GM18519 (cell line): Measurements from ENCODE around the gene HEPN1.

Experiments
- ATAC-seq: cut with Tn5 transposase; IDR thresholded peaks from one replicate; pipeline ENCODE4 v1.9.1; 2021; ENCODE audit warnings: mild to moderate bottlenecking, moderate library complexity; ENCODE audit not compliant: unreplicated experiment, low FRiP score

The HEPN1 gene

GRCh38 chr11:124898263-124898680 is 20.8 kb upstream of the HEPN1 start:
- no peak for ATAC-seq

GRCh38 chr11:124898711-124899110 is 20.3 kb upstream of the HEPN1 start:
- no peak for ATAC-seq

- no peak for ATAC-seq
Observed at GRCh38 chr11:124899383-124900145, 19.5 kb upstream of the HEPN1 start.

GRCh38 chr11:124900464-124900863 is 18.6 kb upstream of the HEPN1 start:
- no peak for ATAC-seq

- no peak for ATAC-seq
Observed at GRCh38 chr11:124902616-124903015, 16.4 kb upstream of the HEPN1 start.

- no peak for ATAC-seq
Observed at GRCh38 chr11:124915541-124916369, 3.3 kb upstream of the HEPN1 start.

- ATAC-seq = no peak
Observed at GRCh38 chr11:124916370-124916710, 2.7 kb upstream of the HEPN1 start.

- no peak for ATAC-seq
Observed at GRCh38 chr11:124917115-124917637, 1.9 kb upstream of the HEPN1 start.

- no peak for ATAC-seq
Observed at GRCh38 chr11:124919898-124920297, 848 bp downstream of the HEPN1 start.

- no peak for ATAC-seq
Observed at GRCh38 chr11:124920356-124920755, 1.3 kb downstream of the HEPN1 start.

GRCh38 chr11:124920870-124921609 is 2.0 kb downstream of the HEPN1 start:
- no peak for ATAC-seq

- ATAC-seq = no peak
Observed at GRCh38 chr11:124922831-124923230, 3.8 kb downstream of the HEPN1 start.

GRCh38 chr11:124923296-124923695 is 4.2 kb downstream of the HEPN1 start:
- no peak for ATAC-seq

GRCh38 chr11:124928942-124929665 is 10.1 kb downstream of the HEPN1 start:
- no peak for ATAC-seq

- peak; percentile 75 for ATAC-seq
Observed at GRCh38 chr11:124930799-124931198, 11.7 kb downstream of the HEPN1 start.

- ATAC-seq = no peak
Observed at GRCh38 chr11:124934862-124935547, 16.0 kb downstream of the HEPN1 start.

- ATAC-seq = no peak
Observed at GRCh38 chr11:124935548-124936514, 16.8 kb downstream of the HEPN1 start, which contains the start of gene HEPACAM. Gene HEPACAM, minus strand, starts transcription at chr11:124936047. Its CDS starts 41 bp downstream, at chr11:124936006.

GRCh38 chr11:124937336-124937935 is 18.4 kb downstream of the HEPN1 start:
- ATAC-seq = no peak
